Fibroblast of lung (primary cell): ENCODE measurements around the gene ACOXL. TPM values are rescaled to one million over a fixed set of nuclear protein-coding genes. Genes with fewer than 3 reads are reported as not detected.

Experiments
- DNase-seq, 2 donors: peaks; one replicate each; pipeline versions ENCODE4 v3.0.0 to v3.0.0-alpha.2; 2010; ENCODE audit warnings: low read depth in 2 of 2
- H2AFZ ChIP-seq: 2 replicates; pipeline ENCODE4 v1.5.1; 2012; ENCODE audit warnings: low read length, control low read depth, inconsistent platforms
- H3K27ac ChIP-seq: 2 replicates; pipeline ENCODE4 v1.5.1; 2011; ENCODE audit warnings: low read length, control low read depth; ENCODE audit not compliant: insufficient read depth
- H3K27me3 ChIP-seq: 2 replicates; pipeline ENCODE4 v1.5.1; 2011; ENCODE audit warnings: mild to moderate bottlenecking, low read length; ENCODE audit not compliant: control insufficient read depth, insufficient read depth
- H3K36me3 ChIP-seq: 2 replicates; pipeline ENCODE4 v1.5.1; 2011; ENCODE audit warnings: low read length; ENCODE audit not compliant: control insufficient read depth, insufficient read depth
- H3K4me1 ChIP-seq: 2 replicates; pipeline ENCODE4 v1.5.1; 2011; ENCODE audit warnings: low read length; ENCODE audit not compliant: control insufficient read depth, insufficient read depth; ENCODE audit errors: extremely low read depth
- H3K4me2 ChIP-seq: 2 replicates; pipeline ENCODE4 v1.5.1; 2011; ENCODE audit warnings: low read length, control low read depth; ENCODE audit not compliant: insufficient read depth; ENCODE audit errors: extremely low read depth
- H3K4me3 ChIP-seq, 4 experiments: fragments of 200-600 bp in 1 of 4; sonication (generic) in 1 of 4; replicated peaks in 1 of 4; 2 replicates each; pipeline ENCODE4 v1.5.1; 2011 to 2016; ENCODE audit warnings: low read length in 4 of 4, low read depth in 3 of 4, mild to moderate bottlenecking in 3 of 4, control low read depth in 2 of 4, inconsistent platforms in 1 of 4, mixed read lengths in 1 of 4; ENCODE audit not compliant: insufficient read depth in 1 of 4; ENCODE audit errors: control extremely low read depth in 1 of 4
- H3K79me2 ChIP-seq: 2 replicates; pipeline ENCODE4 v1.5.1; 2012; ENCODE audit warnings: mild to moderate bottlenecking, low read length, inconsistent platforms; ENCODE audit not compliant: control insufficient read depth, insufficient read depth
- H3K9ac ChIP-seq: 2 replicates; pipeline ENCODE4 v1.5.1; 2011; ENCODE audit warnings: mild to moderate bottlenecking, low read length, control low read depth; ENCODE audit not compliant: insufficient read depth
- H3K9me3 ChIP-seq: 2 replicates; pipeline ENCODE4 v1.5.1; 2012; ENCODE audit warnings: low read depth, low read length; ENCODE audit not compliant: control insufficient read depth, insufficient read depth
- H4K20me1 ChIP-seq: 2 replicates; pipeline ENCODE4 v1.5.1; 2011; ENCODE audit warnings: low read length; ENCODE audit not compliant: control insufficient read depth, insufficient read depth; ENCODE audit errors: extremely low read depth
- CTCF ChIP-seq, 2 donors: IDR thresholded peaks in 1 of 2; conservative IDR thresholded peaks in 1 of 2; 1 replicate in 1 of 2; 2 replicates in 1 of 2; pipeline ENCODE4 v1.5.1; 2011 to 2012; ENCODE audit warnings: low read length in 2 of 2, control low read depth in 1 of 2, inconsistent platforms in 1 of 2, low read depth in 1 of 2, mild to moderate bottlenecking in 1 of 2
- EZH2 ChIP-seq: IDR thresholded peaks from 2 replicates; pipeline ENCODE4 v1.5.1; 2012; ENCODE audit warnings: low read length, control low read depth, mild to moderate bottlenecking; ENCODE audit errors: missing control alignments
- polyA plus RNA-seq, 2 donors: library from polyadenylated mRNA; depleted of rRNA in 1 of 2; stranded (reverse) in 1 of 2; unstranded in 1 of 2; fragments of >200 nt; gene quantifications; 2 replicates each; pipeline ENCODE4 v1.2.1, GENCODE V29; 2011 to 2012; ENCODE audit warnings: missing spikeins in 1 of 2
- total RNA-seq: library from RNA; depleted of rRNA; stranded (reverse); fragments of >200 nt; gene quantifications from 2 replicates; pipeline ENCODE4 v1.2.1, GENCODE V29; 2014

ACOXL gene
- total and polyA plus RNA-seq, 2 donors (not counting 1 experiment from before 2014, with no cell fraction given): not detected

DNA sequence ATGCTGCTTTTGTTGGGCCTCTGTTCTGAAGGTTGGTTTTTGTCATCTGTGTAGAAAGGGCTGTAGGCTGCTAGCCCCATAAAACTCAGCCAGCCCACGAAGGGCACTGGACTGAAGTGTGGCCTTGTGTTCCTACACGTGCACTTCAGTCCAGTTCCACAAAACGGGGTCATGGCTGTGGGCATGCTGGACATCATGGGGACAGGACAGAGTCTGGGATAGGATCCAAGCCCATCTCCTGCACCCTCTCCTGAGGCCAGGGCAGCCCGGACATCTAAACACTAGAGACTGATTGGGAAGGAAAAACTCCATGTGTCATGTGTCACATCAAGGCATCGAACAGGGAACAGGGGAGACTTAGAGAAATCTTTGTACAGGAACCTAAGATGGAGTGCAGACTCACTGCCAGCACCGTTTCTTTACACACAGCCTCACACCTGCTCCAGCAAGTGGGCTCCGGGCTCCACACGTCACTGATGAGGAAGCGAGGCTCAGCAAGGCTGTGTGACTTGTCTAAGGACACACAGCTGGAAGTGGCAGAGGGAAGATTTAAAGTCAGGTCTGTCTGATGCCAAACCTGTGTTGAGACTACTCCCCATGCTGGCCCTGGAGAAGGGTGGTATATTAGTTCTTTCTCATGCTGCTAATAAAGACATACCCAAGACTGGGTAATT lies 313.5 kb downstream of the ACOXL start:
- Histone ChIP-seq H3K9ac (no peak overlapping the region), H3K4me3 (no peak overlapping the region), H3K27ac (no peak overlapping the region), H3K36me3 (no peaks in the 10 kb centered on the region), H2AFZ (no peak overlapping the region), H4K20me1 (no peaks in the 10 kb centered on the region), H3K4me1 (no peaks in the 10 kb centered on the region), H3K9me3 (no peaks in the 10 kb centered on the region), H3K79me2 (no peaks in the 10 kb centered on the region), H3K27me3 (peaks cover 38% of the 10 kb centered on the region), H3K4me2 (no peak overlapping the region)
- DNase-seq: no peak
- no peak for TF ChIP-seq EZH2
- no peak for TF ChIP-seq CTCF (conservative IDR thresholded peaks at IDR 0.05 in 1 of 2, IDR thresholded peaks at IDR 0.05 in 1 of 2; ENCODE audit: low read depth in 1 of 2, low read length in 2 of 2)

DNA sequence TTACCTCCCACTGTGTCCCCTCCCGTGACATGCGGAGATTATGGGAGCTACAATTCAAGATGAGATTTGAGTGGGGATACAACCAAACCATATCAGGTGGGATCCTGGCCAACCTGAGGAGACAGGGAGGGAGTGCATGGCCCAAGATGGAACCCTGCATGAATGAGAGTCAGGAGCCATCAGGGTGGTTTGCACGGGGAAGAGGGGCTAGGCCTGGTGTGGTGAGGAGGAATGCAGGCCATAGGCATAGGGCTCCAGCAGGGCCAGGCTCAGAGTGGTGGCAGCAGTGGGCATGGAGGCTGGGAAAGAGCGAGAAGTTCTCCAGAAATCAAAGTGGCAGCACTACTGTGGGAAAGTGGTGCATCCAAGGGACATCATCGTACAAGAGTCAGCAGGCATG lies 314.3 kb downstream of the ACOXL start:
- Histone ChIP-seq H3K27me3 (peaks cover 38% of the 10 kb centered on the region), H3K9ac (no peak overlapping the region), H3K4me1 (no peaks in the 10 kb centered on the region), H3K4me3 (no peak overlapping the region), H3K27ac (no peak overlapping the region), H3K9me3 (no peaks in the 10 kb centered on the region), H3K79me2 (no peaks in the 10 kb centered on the region), H3K36me3 (no peaks in the 10 kb centered on the region), H3K4me2 (no peak overlapping the region), H4K20me1 (no peaks in the 10 kb centered on the region), H2AFZ (no peak overlapping the region)
- DNase-seq: no peak
- TF ChIP-seq CTCF (conservative IDR thresholded peaks at IDR 0.05 in 1 of 2, IDR thresholded peaks at IDR 0.05 in 1 of 2; ENCODE audit: low read depth in 1 of 2, low read length in 2 of 2) (no peak), EZH2 (no peak)

DNA sequence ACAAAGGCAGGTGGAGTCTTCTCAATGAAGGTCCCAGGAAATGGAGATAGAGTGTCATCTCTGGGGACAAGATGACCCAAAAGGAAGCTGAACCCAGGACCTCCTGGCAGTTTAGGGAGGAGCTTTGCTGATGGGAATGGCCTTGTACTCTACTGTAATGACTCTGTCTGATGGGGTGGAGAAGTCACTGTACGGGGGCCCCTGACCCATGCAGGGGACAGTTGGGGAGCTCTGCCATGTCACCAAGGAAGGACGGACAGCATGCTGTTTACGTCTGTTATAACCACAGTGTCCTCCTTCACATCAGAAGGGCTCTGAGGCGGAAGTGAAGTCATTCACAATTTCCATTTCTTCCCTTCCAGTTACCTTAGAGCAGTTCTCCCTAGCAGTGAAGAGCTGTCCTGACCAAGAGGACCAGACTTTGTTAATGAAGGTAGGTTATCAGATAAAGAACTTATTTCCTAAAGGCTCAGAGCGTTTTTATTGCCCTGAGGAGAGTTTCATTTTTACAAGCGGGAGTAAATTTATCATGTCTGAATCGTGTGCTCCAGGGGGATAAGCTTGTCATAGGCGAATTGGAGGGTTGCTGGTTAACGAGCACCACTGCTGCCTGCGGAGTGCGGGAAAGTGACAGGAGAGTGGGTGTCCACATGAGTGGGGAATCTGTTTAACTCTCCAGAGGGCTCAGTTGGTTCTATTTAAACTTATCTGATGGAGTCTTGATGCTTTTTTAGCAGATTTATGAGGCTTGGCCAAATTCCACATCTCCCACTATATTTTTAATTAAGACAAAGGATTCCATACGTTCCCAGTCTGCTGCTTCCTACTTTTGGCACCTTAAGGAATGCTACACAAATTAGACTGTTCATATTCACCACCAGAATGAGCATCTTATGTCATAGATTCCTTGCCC lies 316.7 kb downstream of the ACOXL start:
- H2AFZ ChIP-seq: no peak overlapping the region
- DNase-seq: no peak
- no peak overlapping the region for H3K9ac ChIP-seq
- H3K79me2 ChIP-seq: no peaks in the 10 kb centered on the region
- TF ChIP-seq CTCF (conservative IDR thresholded peaks at IDR 0.05 in 1 of 2, IDR thresholded peaks at IDR 0.05 in 1 of 2; ENCODE audit: low read depth in 1 of 2, low read length in 2 of 2) (no peak), EZH2 (no peak)
- no peak overlapping the region for H3K4me2 ChIP-seq
- H3K9me3 ChIP-seq: no peaks in the 10 kb centered on the region
- no peak overlapping the region for H3K4me3 ChIP-seq
- H3K27me3 ChIP-seq: peaks cover 33% of the 10 kb centered on the region
- no peak overlapping the region for H3K27ac ChIP-seq
- no peaks in the 10 kb centered on the region for H4K20me1 ChIP-seq
- H3K36me3 ChIP-seq: no peaks in the 10 kb centered on the region
- H3K4me1 ChIP-seq: no peaks in the 10 kb centered on the region
